Right cardiac atrium (tissue), 5 donors: Measurements from ENCODE around the gene LY9. TPM values are rescaled to one million over a fixed set of nuclear protein-coding genes. Genes with fewer than 3 reads are reported as not detected.

ENCODE experiments used
- ATAC-seq, 2 donors: fragments of 200-7000 bp; cut with Tn5 transposase; one replicate each; pipeline versions ENCODE4 v1.8.0 to v1.9.1; 2020; ENCODE audit warnings: moderate library complexity in 2 of 2, mild to moderate bottlenecking in 1 of 2
- DNase-seq, 3 donors: peaks; one replicate each; pipeline ENCODE4 v3.0.0-alpha.2; 2020
- H3K27ac ChIP-seq: one replicate; pipeline ENCODE4 v1.5.1; 2013; ENCODE audit warnings: mild to moderate bottlenecking, low read length, control low read depth, moderate library complexity
- H3K27me3 ChIP-seq: one replicate; pipeline ENCODE4 v1.6.1; 2013; ENCODE audit not compliant: control insufficient read depth, insufficient read depth
- H3K4me1 ChIP-seq: one replicate; pipeline ENCODE4 v1.6.1; 2013; ENCODE audit warnings: low read length; ENCODE audit not compliant: control insufficient read depth, insufficient read depth
- H3K4me3 ChIP-seq: one replicate; pipeline ENCODE4 v1.5.1; 2013; ENCODE audit warnings: low read length, control low read depth
- H3K9me3 ChIP-seq: one replicate; pipeline ENCODE4 v1.6.1; 2013; ENCODE audit warnings: low read length; ENCODE audit not compliant: control insufficient read depth
- WGBS: extraction: QIAGEN DNeasy Blood & Tissue Kit; methylation state at CpG from one replicate; pipeline ENCODE4 v1.1.7; 2013; 5-methylcytosine and 5-hydroxymethylcytosine counted together
- intact Hi-C, 4 donors: fragments of 100-400 bp; cut with DNase I; formaldehyde crosslinking; loops; one replicate each; pipeline versions ENCODE4 v1.11.0 to v1.14.0; 2022 to 2023
- polyA plus RNA-seq: library from polyadenylated mRNA; stranded (reverse); fragments of 200-250 nt; gene quantifications from one replicate; pipeline ENCODE4 v1.2.3, GENCODE V29; 2013
- total RNA-seq, 4 donors: library from RNA; stranded (reverse); fragmentation: NEBNext Ultra II Directional; extraction: Animal tissue kit (Norgen Biotek cat#: 25700); gene quantifications; one replicate each; pipeline ENCODE4 v1.2.1, GENCODE V29; 2021
- donor health status: healthy with polysubstance abuse.
- donor health status: DM: no; HTN: yes; CAD: no.
- donor health status: DM: no; HTN: no; CAD: no.
- donor health status: DM: no; HTN: yes; CAD: no; lungs with severe emphysema.
- donor health status: DM: yes; HTN: yes; CAD: no.

Gene LY9
- total and polyA plus RNA-seq, 5 donors: 0.09 to 0.29 (median 0.25) TPM; not detected in 1

DNA sequence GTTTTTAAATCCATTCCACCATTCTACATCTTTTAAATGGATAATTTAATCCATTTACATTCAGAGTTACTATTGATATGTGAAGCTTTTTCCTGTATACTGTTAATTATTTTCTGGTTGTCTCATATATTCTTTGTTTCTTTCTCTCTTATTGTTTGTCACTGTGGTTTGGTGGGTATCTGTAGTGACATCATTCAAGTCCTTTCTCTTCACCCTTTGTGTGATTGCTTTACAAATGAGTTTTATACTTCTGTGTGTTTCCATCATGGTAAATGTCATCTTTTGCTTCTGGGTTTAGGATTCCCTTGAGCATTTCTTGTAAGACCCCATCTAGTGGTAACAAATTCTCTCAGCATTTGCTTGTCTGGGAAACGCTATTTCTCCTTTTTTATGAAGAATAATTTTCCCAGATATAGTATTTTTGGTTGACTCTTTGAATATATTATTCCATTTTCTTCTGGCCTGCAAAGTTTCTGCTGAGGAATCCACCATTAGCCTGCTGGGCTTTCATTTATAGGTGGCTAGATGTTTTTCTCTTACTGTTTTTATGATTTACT, 10.2 kb downstream of the LY9 start:
- H3K4me1 ChIP-seq: no peaks in the 10 kb centered on the region
- ATAC-seq (no peak), DNase-seq (no peak)
- no peaks in the 10 kb centered on the region for H3K27me3 ChIP-seq
- peaks cover 2% of the 10 kb centered on the region for H3K9me3 ChIP-seq
- no peak overlapping the region for H3K27ac ChIP-seq
- intact Hi-C loops: no loop called here
- no peak overlapping the region for H3K4me3 ChIP-seq
- WGBS: 64% methylated on average over 1 of the region's 1 CpG

DNA sequence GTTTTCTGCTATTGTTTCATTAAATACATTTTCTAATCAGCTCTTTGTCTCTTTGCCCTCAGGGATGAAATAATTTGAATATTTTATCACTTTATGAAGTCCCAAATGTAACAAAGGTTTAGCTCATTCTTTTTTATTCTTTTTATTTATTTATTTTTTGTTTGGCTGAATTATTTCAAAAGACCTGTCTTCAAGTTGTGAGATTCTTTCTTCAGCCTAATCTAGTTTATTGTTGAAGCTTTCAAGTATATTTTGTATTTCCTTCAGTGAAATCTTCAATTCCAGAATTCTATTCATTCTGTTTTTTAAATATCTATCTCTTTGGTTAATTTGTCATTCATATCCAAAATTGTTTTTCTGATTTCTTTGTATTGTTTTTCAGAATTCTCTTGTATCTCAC, 10.8 kb downstream of the LY9 start:
- peaks cover 2% of the 10 kb centered on the region for H3K9me3 ChIP-seq
- no peaks in the 10 kb centered on the region for H3K27me3 ChIP-seq
- no peak for DNase-seq
- H3K4me3 ChIP-seq: no peak overlapping the region
- intact Hi-C loops: no loop called here
- H3K4me1 ChIP-seq: no peaks in the 10 kb centered on the region
- H3K27ac ChIP-seq: no peak overlapping the region
- no peak for ATAC-seq

DNA sequence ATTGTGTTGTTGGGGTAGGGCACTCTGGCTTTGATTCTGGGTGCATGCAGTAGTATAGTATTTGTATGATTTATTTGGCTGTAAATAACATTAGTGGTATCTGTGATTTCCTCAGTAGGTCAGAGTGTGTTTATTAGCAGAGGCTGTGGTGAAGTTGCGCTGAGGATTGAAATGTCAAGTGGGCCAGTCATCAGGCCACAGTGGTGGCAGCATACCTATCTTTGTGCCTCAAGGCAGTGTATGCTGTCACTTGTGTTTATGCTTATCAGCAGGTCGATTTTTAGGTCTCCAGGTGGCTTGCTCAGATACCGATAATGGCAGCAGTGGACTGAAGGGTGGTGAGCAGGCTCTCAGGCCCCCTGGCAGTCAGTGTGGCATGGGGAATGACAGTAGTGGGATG, 11.3 kb downstream of the LY9 start:
- no peaks in the 10 kb centered on the region for H3K27me3 ChIP-seq
- intact Hi-C loops: no loop called here
- no peak for ATAC-seq

DNA sequence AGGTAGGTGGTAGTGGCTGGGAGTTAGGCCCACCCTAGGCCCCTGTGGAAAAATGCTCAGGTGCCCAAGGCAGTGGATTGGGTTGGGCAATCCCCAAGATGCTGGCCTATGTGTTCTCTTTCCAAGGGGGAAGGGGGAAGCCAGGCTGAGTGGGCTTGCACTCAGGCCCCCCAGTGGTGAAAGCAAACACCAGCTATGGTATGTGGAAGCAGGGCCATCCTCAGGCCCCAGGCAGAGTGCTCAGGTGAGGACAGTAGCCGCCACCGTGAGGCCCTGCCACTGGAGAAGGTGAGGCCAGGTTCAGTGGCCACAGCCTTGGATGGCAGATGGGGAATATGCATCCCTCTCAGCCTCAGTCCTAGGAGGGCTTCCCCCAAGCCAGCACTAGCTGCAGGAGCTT, 11.8 kb downstream of the LY9 start:
- Histone ChIP-seq H3K4me3 (no peak overlapping the region), H3K27ac (no peak overlapping the region), H3K27me3 (no peaks in the 10 kb centered on the region), H3K9me3 (peaks cover 2% of the 10 kb centered on the region), H3K4me1 (no peaks in the 10 kb centered on the region)
- intact Hi-C loops: no loop called here
- DNase-seq: no peak
- no peak for ATAC-seq
- 89% methylated on average over 2 of the region's 2 CpGs for WGBS

More for the DNA sequence above, 11.3 kb downstream of the LY9 start:
- WGBS: 78% methylated on average over 3 of the region's 3 CpGs
- Histone ChIP-seq H3K9me3 (peaks cover 2% of the 10 kb centered on the region), H3K4me1 (no peaks in the 10 kb centered on the region), H3K27ac (no peak overlapping the region), H3K4me3 (no peak overlapping the region)
- DNase-seq: no peak

DNA sequence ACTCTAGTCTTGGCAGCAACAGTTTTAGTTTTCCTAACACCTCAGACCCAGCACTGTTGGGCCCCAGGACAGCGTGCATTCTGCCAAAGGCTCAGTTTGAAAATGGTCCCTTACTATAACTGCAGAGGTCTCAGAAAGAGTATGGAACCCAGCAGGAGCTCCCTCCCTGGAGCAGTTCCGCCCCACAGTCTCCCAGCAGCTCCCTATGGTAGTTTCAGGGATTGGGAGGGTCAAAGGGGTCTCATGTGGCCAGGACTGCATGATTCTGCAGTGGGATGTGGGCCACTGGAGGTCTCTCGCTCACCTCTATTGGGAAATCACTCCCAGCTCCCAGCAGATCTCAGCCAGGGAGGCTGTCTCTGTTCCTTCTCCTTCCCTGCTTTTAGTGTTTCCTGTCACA, 12.3 kb downstream of the LY9 start:
- 85% methylated on average over 3 of the region's 3 CpGs for WGBS
- ATAC-seq: no peak

DNA sequence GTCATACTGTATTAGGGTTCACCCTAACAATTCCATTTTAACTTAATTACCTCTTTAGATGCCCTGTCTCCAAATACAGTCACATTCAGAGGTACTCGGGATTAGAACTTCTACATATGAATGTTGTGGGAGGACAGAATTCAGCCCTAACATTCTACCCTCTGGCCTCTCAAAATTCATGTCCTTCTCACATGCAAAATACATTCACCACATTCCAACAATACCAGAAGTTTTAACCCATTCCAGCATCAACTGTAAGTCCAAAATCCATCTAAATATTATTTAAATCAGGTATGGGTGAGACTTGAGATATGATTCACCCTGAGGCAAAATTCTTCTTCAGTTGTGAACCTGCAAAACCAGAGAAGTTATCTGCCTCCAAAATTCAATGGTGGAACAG, 14.5 kb downstream of the LY9 start:
- H3K27ac ChIP-seq: no peak overlapping the region
- H3K27me3 ChIP-seq: no peaks in the 10 kb centered on the region
- no peaks in the 10 kb centered on the region for H3K4me1 ChIP-seq
- ATAC-seq (no peak), DNase-seq (no peak)
- intact Hi-C loops: no loop called here
- 53% methylated on average over 1 of the region's 1 CpG for WGBS
- no peak overlapping the region for H3K4me3 ChIP-seq
- peaks cover 2% of the 10 kb centered on the region for H3K9me3 ChIP-seq

More for the DNA sequence above, 12.3 kb downstream of the LY9 start:
- intact Hi-C loops: no loop called here
- Histone ChIP-seq H3K27ac (no peak overlapping the region), H3K4me3 (no peak overlapping the region), H3K27me3 (no peaks in the 10 kb centered on the region), H3K9me3 (peaks cover 2% of the 10 kb centered on the region), H3K4me1 (no peaks in the 10 kb centered on the region)
- no peak for DNase-seq

DNA sequence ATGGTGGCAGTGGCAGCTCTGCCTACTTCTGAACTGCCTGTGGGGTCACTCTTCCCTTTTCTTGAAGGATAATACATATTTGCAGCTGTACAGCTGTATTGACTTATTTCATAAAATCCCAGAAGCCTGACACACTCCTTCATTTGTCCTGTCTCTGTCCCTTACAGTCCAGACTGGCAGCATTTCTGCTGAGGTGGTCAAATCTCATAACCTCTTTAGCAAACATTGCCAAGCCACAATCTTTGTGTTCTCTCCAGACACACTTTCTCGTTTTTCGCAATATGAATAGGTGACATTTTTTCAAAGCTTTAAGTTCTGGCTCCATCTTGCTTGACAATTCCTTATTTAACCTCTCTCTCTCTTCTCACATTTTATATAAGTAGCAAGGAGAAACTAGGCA, 15.2 kb downstream of the LY9 start:
- no peak for ATAC-seq
- H3K27ac ChIP-seq: no peak overlapping the region
- H3K4me1 ChIP-seq: no peaks in the 10 kb centered on the region
- DNase-seq: no peak
- 83% methylated on average over 2 of the region's 2 CpGs for WGBS
- intact Hi-C loops: no loop called here
- no peak overlapping the region for H3K4me3 ChIP-seq
- H3K27me3 ChIP-seq: no peaks in the 10 kb centered on the region
- H3K9me3 ChIP-seq: peaks cover 2% of the 10 kb centered on the region

DNA sequence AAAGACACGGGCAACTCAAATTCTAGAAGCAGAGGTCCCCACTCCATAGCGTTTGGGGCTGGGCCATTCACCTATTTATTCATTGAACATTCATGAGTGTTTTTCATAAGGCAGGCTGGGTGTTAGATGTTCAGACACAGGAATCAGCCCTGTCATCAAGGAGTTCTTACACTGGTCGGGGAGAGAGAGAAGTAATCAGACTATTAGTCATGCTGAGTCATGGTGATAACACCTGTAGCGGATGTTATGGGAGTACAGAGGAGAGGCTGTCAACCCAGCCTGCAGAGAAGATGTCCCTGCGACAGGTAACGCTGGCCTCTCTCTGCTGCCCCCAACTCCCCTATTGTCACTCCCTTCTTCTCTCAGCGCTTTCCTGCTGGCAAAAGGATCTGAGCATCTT, 17.2 kb downstream of the LY9 start:
- no peak overlapping the region for H3K27ac ChIP-seq
- H3K4me3 ChIP-seq: no peak overlapping the region
- no peaks in the 10 kb centered on the region for H3K4me1 ChIP-seq
- ATAC-seq: no peak
- no peak for DNase-seq
- 77% methylated on average over 7 of the region's 7 CpGs for WGBS
- no peaks in the 10 kb centered on the region for H3K27me3 ChIP-seq
- intact Hi-C loops: no loop called here
- peaks cover 2% of the 10 kb centered on the region for H3K9me3 ChIP-seq

DNA sequence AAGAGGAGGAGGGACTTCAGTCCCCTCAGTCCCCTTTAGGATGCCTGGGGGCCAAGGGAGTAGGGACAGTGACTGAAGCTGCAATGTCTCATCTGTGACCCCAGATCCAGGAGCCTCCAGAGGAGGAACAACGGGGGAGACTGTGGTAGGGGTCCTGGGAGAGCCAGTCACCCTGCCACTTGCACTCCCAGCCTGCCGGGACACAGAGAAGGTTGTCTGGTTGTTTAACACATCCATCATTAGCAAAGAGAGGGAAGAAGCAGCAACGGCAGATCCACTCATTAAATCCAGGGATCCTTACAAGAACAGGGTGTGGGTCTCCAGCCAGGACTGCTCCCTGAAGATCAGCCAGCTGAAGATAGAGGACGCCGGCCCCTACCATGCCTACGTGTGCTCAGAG, 18.3 kb downstream of the LY9 start:
- H3K9me3 ChIP-seq: no peaks in the 10 kb centered on the region
- no peak overlapping the region for H3K4me3 ChIP-seq
- ATAC-seq (no peak), DNase-seq (no peak)
- H3K4me1 ChIP-seq: no peaks in the 10 kb centered on the region
- WGBS: 85% methylated on average over 6 of the region's 6 CpGs
- H3K27me3 ChIP-seq: no peaks in the 10 kb centered on the region
- intact Hi-C loops: no loop called here
- no peak overlapping the region for H3K27ac ChIP-seq

DNA sequence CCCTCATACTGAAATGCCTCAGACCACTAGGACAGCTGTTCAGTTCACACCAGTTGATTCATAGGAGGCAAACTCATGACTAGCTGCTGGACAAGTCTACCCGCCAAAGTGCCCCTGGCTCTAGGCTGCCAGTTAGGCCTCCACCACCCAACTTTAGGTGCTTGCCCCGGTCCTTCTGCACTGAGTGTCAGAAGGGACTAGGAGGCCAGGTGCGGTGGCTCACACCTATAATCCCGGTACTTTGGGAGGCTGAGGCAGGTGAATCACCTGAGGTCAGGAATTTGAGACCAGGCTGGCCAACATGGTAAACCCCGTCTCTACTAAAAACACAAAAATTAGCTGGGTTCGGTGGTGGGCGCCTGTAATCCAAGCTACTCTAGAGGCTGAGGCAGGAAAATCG, 18.9 kb downstream of the LY9 start:
- no peak for DNase-seq
- Histone ChIP-seq H3K4me3 (no peak overlapping the region), H3K27me3 (no peaks in the 10 kb centered on the region), H3K27ac (no peak overlapping the region), H3K9me3 (no peaks in the 10 kb centered on the region), H3K4me1 (no peaks in the 10 kb centered on the region)
- intact Hi-C loops: no loop called here
- 94% methylated on average over 8 of the region's 8 CpGs for WGBS
- ATAC-seq: no peak

DNA sequence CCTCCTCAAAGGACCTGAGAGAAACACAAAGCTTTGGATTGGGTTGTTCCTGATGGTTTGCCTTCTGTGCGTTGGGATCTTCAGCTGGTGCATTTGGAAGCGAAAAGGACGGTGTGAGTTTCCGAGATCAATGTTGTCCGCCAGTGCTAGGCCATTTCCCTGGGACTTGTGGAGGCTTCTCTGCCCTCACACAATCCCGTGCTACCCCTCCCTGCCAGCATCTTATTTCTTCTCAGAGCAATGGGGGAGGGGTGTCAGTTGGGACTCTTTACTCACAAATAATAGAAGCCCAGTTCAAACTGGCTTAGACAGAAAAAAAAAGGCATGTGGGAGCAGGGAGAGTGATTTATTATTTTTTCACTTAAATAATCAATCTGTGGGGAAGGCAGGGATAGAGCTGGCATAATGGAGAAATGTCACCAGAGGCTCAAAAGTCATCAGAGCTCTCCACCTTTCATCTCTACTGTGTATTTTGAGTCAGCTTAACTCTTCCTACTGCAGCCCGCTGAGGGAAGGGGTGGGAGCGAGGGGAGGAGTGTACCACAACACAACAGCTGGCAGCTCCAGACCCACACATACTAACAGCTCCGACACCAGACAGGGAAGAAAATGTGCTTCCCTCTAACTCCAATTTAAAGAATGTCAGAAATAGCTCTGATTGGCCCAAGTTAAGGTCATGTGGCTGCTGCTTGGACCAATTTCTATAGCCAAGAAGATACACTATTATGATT, 22.4 kb downstream of the LY9 start:
- intact Hi-C loops: no loop called here
- no peaks in the 10 kb centered on the region for H3K27me3 ChIP-seq

DNA sequence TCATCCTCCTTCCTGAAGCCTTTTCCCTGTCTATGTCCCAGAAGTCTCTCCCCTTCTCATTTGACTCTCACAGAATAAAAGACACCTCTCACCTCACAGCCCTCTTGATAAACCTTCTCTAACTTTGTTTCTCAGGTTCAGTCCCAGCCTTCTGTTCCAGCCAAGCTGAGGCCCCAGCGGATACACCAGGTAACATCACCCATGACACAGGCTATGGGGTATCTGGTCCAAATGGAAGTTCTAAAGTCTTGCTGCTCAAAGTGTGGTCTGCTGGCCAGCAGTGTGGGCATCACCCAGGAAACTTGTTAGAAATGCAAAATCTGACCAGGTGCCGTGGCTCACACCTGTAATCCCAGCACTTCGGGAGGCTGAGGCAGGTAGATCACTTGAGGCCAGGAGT, 23.2 kb downstream of the LY9 start:
- Histone ChIP-seq H3K27ac (no peak overlapping the region), H3K4me1 (no peaks in the 10 kb centered on the region), H3K27me3 (no peaks in the 10 kb centered on the region), H3K9me3 (no peaks in the 10 kb centered on the region), H3K4me3 (no peak overlapping the region)
- ATAC-seq (no peak), DNase-seq (no peak)
- intact Hi-C loops: no loop called here
- 76% methylated on average over 3 of the region's 3 CpGs for WGBS

More for the DNA sequence above, 22.4 kb downstream of the LY9 start:
- Histone ChIP-seq H3K9me3 (no peaks in the 10 kb centered on the region), H3K27ac (no peak overlapping the region), H3K4me1 (no peaks in the 10 kb centered on the region), H3K4me3 (no peak overlapping the region)
- ATAC-seq: no peak
- WGBS: 61% methylated on average over 9 of the region's 9 CpGs
- DNase-seq: no peak
